Testis (tissue), 3 donors: ENCODE data around the gene CDKAL1. TPM values are rescaled to one million over a fixed set of nuclear protein-coding genes. Genes with fewer than 3 reads are reported as not detected.
A peak's percentile ranks its signal among the peaks of the same experiment; 100 is the strongest.
"Not testable (repeated sequence)": the region's sequence is repeated elsewhere in the genome, so short reads cannot be mapped to it uniquely, and the experiment has no call there.

Experiments used
- DNase-seq: peaks from one replicate; pipeline ENCODE4 v3.0.0-alpha.2; 2019
- H3K27ac ChIP-seq, 2 donors: fragments of 200-600 bp; sonication (generic); one replicate each; pipeline ENCODE4 v1.5.1; 2019
- H3K27me3 ChIP-seq: fragments of 200-600 bp; sonication (generic); one replicate; pipeline ENCODE4 v1.5.1; 2019
- H3K36me3 ChIP-seq: fragments of 200-600 bp; sonication (generic); one replicate; pipeline ENCODE4 v1.5.1; 2017; ENCODE audit warnings: low read depth; ENCODE audit errors: missing control alignments
- H3K4me1 ChIP-seq: fragments of 200-600 bp; sonication (generic); one replicate; pipeline ENCODE4 v1.5.1; 2019
- H3K4me3 ChIP-seq, 2 donors: fragments of 200-600 bp; sonication (generic); one replicate each; pipeline ENCODE4 v1.5.1; 2017 to 2019
- H3K9me3 ChIP-seq: fragments of 200-600 bp; sonication (generic); one replicate; pipeline ENCODE4 v1.5.1; 2017
- POLR2A ChIP-seq: fragments of 450-650 bp; IDR thresholded peaks from one replicate; pipeline ENCODE4 v1.6.1; 2017; ENCODE audit warnings: antibody characterized with exemption, mild to moderate bottlenecking, moderate library complexity
- WGBS, 2 donors: methylation state at CpG; one replicate each; pipeline ENCODE4 v1.1.5; 2018; 5-methylcytosine and 5-hydroxymethylcytosine counted together
- intact Hi-C: fragments of 100-400 bp; cut with DNase I; formaldehyde crosslinking; loops from one replicate; pipeline ENCODE4 v1.15.1; 2023; ENCODE audit warnings: low total_unique reads
- polyA plus RNA-seq: library from polyadenylated mRNA; stranded (reverse); fragments of 350-450 nt; fragmentation: Illumina TruSeq; extraction: RNeasy Lipid Tissue Mini Kit (QIAGEN cat#74804); gene quantifications from one replicate; pipeline ENCODE4 v1.2.3, GENCODE V29; 2014; ENCODE audit warnings: low read depth, low replicate concordance; ENCODE audit not compliant: insufficient read depth
- total RNA-seq, 2 donors: library from RNA; depleted of rRNA; stranded (reverse); fragments of >200 nt; gene quantifications; one replicate each; pipeline ENCODE4 v1.2.3, GENCODE V29; 2016
- TF ChIP-seq, protein P1 (sequence below), 3 experiments: fragments of 450-650 bp in 2 of 3; fragments of 200-600 bp in 1 of 3; sonication (generic) in 1 of 3; IDR thresholded peaks; one replicate each; pipeline ENCODE4 v1.5.1; 2016 to 2019; ENCODE audit warnings: antibody characterized with exemption in 3 of 3, mild to moderate bottlenecking in 2 of 3, moderate library complexity in 1 of 3

CDKAL1 gene
- total and polyA plus RNA-seq, 3 donors from 2014 or later, result 11.1 to 18.5 (median 16.1) TPM

DNA sequence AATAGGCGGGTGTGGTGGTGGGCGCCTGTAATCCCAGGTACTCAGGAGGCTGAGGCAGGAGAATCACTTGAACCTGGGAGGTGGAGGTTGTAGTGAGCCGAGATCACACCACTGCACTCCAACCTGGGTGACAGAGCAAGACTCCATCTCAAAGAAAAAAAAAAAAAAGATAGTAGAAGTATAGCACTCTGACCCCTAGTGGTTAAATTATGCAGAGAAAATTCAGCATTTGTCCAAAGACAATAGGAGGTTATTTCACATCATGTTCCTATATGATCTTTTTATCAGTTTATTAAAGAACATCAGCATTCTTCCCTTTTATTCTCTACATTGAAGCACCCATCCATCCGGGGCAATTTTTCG is 5.2 kb upstream of the CDKAL1 start:
- WGBS, 2 donors, result 24 to 50% methylated on average over 5 of the region's 5 CpGs

DNA sequence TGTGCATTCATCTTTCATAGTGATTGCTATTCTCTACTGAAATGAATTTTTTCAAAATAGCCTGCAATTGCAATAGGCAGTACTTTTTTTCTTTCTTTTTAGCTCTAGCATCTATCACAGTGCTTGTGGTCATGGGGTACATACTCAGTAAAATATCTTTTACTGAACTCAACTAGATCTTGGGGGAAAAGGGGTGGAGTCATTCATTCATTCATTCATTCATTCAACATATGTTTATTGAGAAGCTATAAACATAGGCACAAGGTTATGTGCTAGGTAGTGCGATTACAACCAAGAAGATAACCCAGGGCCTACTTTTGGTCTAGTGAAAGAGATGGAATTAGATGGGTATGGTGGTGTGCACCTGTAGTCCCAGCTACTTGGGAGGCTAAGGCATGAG is 1.4 kb upstream of the CDKAL1 start:
- H3K36me3 ChIP-seq, result no peaks in the 10 kb centered on the region
- H3K9me3 ChIP-seq, result no peaks in the 10 kb centered on the region
- TF ChIP-seq, protein P1, sequence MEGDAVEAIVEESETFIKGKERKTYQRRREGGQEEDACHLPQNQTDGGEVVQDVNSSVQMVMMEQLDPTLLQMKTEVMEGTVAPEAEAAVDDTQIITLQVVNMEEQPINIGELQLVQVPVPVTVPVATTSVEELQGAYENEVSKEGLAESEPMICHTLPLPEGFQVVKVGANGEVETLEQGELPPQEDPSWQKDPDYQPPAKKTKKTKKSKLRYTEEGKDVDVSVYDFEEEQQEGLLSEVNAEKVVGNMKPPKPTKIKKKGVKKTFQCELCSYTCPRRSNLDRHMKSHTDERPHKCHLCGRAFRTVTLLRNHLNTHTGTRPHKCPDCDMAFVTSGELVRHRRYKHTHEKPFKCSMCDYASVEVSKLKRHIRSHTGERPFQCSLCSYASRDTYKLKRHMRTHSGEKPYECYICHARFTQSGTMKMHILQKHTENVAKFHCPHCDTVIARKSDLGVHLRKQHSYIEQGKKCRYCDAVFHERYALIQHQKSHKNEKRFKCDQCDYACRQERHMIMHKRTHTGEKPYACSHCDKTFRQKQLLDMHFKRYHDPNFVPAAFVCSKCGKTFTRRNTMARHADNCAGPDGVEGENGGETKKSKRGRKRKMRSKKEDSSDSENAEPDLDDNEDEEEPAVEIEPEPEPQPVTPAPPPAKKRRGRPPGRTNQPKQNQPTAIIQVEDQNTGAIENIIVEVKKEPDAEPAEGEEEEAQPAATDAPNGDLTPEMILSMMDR (IDR thresholded peaks at IDR 0.05), result no peak
- TF ChIP-seq POLR2A, result no peak
- H3K4me3 ChIP-seq, result no peak overlapping the region
- no peak overlapping the region for H3K27ac ChIP-seq
- intact Hi-C loops, result no loop called here
- no peak for DNase-seq
- peaks cover 4% of the 10 kb centered on the region for H3K4me1 ChIP-seq
- WGBS, 2 donors, result 90 to 96% methylated on average over 1 of the region's 1 CpG
- no peaks in the 10 kb centered on the region for H3K27me3 ChIP-seq

More for the DNA sequence above, 5.2 kb upstream of the CDKAL1 start:
- TF ChIP-seq, protein P1 (IDR thresholded peaks at IDR 0.05), result peak; percentile 15 to 57 (median 47)
- intact Hi-C loops, result loop anchor here (5.0 to 10.0 kb wide), 2 partner anchors 237 to 434 kb away; no protein-coding TSS in a partner anchor
- H3K4me1 ChIP-seq, DNase-seq, H3K27ac ChIP-seq, H3K9me3 ChIP-seq, H3K4me3 ChIP-seq, H3K27me3 ChIP-seq, H3K36me3 ChIP-seq: not testable (repeated sequence)

DNA sequence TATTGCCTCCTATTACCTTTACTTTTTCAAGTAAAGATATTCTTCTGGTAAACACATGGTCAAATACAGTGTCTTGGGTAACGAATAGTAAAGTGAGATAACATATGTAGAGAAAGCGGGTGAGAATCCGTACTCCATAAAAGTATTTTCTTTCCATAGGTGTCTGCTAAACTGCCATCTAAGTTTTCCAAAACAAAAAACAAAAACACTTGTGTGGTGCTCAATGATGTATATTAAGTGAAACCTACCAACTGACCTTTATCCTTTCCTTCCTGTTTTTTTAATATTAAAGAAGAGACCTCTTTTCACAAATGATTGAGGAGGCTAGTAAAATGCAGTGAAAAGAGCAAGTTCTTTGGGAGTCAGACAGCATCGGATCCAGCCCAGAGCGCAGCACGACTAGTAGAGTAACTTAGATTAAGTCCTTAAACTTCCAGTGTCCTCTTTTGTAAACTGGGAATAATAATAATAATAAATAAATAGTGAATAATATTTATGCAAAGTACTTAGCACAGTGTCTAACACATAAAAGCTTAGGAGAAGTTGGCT is 437 bp upstream of the CDKAL1 start:
- peak overlapping the region; percentile 60 to 90 for H3K4me3 ChIP-seq
- H3K9me3 ChIP-seq, result no peaks in the 10 kb centered on the region
- H3K27ac ChIP-seq, result peak overlapping the region; percentile 53 to 86
- WGBS, 2 donors, result 39 to 42% methylated on average over 6 of the region's 6 CpGs
- peaks cover 1% of the 10 kb centered on the region for H3K4me1 ChIP-seq
- DNase-seq, result no peak
- H3K27me3 ChIP-seq, result no peaks in the 10 kb centered on the region
- intact Hi-C loops, result no loop called here
- TF ChIP-seq, protein P1 (IDR thresholded peaks at IDR 0.05), result no peak
- TF ChIP-seq POLR2A, result no peak
- H3K36me3 ChIP-seq, result no peaks in the 10 kb centered on the region

DNA sequence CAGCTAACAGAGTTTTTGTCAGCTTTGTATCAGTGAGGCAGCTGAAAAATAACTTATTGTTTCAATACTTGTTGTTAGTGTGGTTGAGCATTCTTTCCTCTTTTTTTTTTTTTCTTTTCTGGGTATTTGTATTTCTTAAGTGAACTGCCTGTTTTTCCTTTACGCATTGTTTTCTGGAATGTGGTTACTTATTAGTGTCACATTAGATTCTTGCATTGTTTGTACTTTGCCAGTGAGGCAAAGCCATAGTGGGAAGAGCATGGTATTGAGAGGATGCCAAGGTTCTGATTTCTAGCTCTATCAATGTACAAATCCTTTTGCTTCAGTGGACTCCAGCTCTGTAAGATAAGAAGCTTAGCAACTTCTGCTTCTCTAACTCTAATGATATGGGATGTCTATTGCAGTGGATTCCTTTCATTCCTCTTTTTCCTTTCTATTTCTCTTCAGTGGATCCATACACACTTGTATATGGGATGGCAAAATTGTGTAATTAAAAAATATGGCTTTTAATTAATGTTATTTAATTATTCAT is 3.9 kb downstream of the CDKAL1 start:
- Histone ChIP-seq H3K4me1 (peaks cover 5% of the 10 kb centered on the region), H3K27me3 (no peaks in the 10 kb centered on the region), H3K4me3 (no peak overlapping the region), H3K36me3 (no peaks in the 10 kb centered on the region), H3K9me3 (no peaks in the 10 kb centered on the region), H3K27ac (no peak overlapping the region)
- 91 to 95% methylated on average over 1 of the region's 1 CpG for WGBS, 2 donors
- intact Hi-C loops, result no loop called here
- no peak for DNase-seq
- no peak for TF ChIP-seq POLR2A
- TF ChIP-seq, protein P1 (IDR thresholded peaks at IDR 0.05), result no peak

DNA sequence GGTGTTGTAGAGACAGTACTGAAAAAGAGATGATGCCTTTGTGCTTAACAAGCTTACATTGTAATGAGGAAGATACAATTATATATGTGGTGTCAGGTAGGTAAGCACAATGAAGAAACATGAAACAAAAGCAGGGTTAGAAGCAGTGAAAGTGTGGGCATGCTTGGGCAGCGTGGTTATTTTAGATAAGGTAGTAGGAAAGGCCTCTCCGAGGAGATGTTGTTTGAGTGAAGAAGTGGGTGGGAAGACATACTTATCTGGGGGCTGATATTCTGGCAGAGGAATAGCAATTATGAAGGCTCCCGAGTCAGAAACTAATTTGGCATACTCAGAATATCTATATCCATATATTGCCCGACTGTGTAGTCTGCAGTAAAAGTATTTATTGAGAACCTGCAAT is 4.7 kb downstream of the CDKAL1 start:
- no peak overlapping the region for H3K27ac ChIP-seq
- DNase-seq, result no peak

More for the DNA sequence above, 4.7 kb downstream of the CDKAL1 start:
- TF ChIP-seq, protein P1 (IDR thresholded peaks at IDR 0.05), result no peak
- TF ChIP-seq POLR2A, result no peak
- peaks cover 5% of the 10 kb centered on the region for H3K4me1 ChIP-seq
- H3K36me3 ChIP-seq, result no peaks in the 10 kb centered on the region
- no peaks in the 10 kb centered on the region for H3K27me3 ChIP-seq
- intact Hi-C loops, result no loop called here
- no peak overlapping the region for H3K4me3 ChIP-seq
- H3K9me3 ChIP-seq, result no peaks in the 10 kb centered on the region
- 60 to 69% methylated on average over 4 of the region's 4 CpGs for WGBS, 2 donors
